ENCODE measurements around the gene BRCA2.
"Not testable (repeated sequence)": the region's sequence is repeated elsewhere in the genome, so short reads cannot be mapped to it uniquely, and the experiment has no call there.

Gene BRCA2

GRCh38 chr13:32314271-32315237 is 754 bp upstream of the BRCA2 start:
- FAIRE-seq = no peak

DNA sequence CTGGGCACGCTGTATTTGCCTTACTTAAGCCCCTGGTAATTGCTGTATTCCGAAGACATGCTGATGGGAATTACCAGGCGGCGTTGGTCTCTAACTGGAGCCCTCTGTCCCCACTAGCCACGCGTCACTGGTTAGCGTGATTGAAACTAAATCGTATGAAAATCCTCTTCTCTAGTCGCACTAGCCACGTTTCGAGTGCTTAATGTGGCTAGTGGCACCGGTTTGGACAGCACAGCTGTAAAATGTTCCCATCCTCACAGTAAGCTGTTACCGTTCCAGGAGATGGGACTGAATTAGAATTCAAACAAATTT is 676 bp downstream of the BRCA2 start:
- FAIRE-seq = no peak

GRCh38 chr13:32316501-32316900 is 1.2 kb downstream of the BRCA2 start:
- FAIRE-seq = no peak

- no peak for FAIRE-seq
Measured at GRCh38 chr13:32317716-32318465, 2.6 kb downstream of the BRCA2 start.

DNA sequence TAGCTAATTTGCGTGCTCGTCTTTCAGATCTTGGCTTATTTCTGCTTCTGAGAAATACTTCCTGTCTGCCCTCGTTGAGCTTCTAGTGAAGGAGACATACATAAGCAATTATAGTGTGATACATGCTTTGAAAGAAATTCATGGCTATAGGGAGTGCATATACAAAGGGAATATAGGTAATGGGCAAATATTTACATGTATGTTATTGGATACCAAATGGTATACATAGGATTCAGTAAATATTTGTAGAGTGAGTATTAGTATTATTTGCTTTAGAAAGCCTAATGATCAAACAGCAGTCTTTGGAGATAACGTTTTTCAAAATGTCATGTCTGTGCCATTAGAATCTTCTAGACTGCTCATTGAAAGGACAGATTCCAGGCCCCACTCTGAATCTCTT is 5.2 kb downstream of the BRCA2 start:
- no peak for FAIRE-seq

DNA sequence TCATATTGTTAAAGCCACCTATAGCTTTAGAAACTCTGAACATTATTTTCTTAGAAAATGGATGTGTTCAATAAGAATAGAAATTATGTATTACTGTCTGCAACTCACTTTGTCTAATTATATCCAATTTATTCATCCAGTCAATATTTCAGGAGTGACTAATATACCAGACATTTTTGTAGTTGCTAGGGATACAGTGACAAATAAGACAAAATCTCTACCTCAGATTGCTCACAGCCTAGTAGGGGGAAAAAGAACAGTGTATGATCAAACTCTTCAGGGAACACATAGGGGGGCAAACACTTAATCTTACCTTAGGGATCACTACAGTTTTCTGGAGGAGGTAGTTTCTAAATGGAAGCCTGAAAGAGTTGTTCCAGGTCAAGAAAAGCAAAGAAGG is 8.6 kb downstream of the BRCA2 start:
- no peak for FAIRE-seq

DNA sequence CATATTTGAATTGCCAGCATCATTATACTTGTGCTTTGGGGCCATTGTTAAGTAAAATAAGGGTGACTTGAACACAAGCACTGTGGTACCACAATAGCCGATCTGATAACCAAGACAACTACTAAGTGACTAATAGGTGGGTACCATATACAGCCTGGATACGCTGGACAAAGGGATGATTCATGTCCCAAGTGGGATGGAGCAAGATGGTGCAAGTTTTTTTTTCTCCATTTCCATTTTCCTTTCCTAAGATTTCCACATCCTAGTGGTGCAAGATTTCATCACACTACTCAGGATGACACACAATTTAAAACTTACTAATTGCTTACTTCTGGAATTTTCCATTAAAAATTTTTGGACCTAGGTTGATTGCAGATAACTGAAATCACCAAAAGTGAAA is 15.1 kb downstream of the BRCA2 start:
- no peak for FAIRE-seq

GRCh38 chr13:32334671-32335070 is 19.4 kb downstream of the BRCA2 start:
- no peak for FAIRE-seq

- no peak for FAIRE-seq
Measured at GRCh38 chr13:32340914-32341313, 25.6 kb downstream of the BRCA2 start.

DNA sequence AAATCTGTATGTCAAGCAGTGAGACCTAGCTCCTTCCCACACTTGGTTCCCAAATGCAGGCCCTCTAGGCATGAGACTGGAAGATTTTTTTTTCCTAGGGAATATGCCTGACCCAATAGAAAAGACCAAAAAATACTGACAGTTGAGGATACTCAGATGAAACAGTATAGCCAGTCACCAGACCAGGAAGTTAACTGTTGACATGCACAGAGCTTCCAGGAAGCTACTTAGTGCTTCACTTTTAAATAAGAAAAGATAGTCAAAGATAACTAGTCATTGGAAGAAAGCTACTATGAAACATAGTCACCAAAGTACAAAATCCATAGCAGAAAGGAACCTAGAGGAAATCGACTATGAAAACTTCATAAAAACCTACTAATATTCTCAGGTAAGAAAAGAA is 32.3 kb downstream of the BRCA2 start:
- FAIRE-seq = no peak

DNA sequence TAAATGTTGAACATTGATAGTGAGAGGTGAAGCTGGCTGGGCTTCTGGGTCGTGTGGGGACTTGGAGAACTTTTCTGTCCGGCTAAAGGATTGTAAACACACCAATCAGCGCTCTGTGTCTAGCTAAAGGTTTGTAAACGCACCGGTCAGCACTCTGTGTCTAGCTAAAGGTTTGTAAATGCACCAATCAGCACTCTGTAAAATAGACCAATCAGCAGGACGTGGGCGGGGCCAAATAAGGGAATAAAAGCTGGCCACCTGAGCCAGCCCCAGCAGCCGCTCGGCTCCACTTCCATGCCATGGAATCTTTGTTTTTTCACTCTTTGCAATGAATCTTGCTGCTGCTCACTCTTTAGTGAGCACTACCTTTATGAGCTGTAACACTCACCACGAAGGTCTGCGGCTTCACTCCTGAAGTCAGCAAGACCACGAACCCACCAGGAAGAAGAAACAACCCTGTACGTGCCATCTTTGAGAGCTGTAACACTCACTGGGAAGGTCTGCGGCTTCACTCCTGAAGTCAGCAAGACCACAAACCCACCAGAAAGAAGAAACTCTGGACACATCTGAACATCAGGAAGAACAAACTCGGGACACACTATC is 35.6 kb downstream of the BRCA2 start:
- not testable (repeated sequence) for FAIRE-seq

DNA sequence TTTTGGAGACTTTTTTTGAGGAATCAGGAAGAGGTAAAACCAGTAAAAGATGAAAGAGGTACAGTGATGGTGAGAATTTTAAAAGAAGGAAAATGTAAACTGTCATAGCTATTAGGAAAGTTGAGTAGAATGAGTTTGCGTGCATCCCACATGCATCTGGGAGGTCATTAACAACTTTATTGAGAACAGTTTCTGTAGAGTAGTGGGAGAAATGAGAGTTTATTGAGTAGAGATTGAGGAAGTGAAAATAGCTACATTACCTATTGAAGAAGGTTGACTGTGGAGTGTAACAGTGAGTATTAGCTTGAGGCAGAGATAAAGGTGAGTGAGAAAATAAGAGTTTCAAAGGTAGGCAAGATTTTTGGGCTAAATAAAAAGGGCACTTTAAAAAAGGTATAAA is 38.7 kb downstream of the BRCA2 start:
- FAIRE-seq = no peak

DNA sequence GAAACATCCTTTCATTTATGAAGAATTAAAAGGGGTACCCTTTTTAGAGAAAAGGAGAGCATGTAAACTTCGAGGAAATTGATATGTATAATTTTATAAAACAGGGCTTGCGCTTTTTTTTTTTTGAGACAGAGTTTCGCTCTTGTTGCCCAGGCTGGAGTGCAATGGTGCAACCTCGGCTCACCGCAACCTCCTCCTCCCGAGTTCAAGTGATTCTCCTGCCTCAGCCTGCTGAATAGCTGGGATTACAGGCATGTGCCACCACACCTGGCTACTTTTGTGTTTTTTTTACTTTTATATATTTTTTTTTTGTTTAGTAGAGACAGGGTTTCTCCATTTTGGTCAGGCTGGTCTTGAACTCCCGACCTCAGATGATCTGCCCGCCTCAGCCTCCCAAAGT is 40.6 kb downstream of the BRCA2 start:
- not testable (repeated sequence) for FAIRE-seq

DNA sequence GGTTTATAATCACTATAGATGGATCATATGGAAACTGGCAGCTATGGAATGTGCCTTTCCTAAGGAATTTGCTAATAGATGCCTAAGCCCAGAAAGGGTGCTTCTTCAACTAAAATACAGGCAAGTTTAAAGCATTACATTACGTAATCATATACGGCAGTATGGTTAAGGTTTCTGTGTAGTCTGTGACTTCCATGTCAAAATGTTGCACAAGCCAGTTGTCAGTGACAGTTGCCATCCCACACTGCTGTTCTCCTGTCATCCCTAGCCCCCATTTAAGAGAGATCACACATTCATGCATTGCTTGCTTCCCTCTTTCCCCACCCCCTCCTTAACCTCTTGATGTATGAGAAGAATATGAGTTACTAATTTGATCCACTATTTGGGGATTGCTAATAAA is 47.3 kb downstream of the BRCA2 start:
- FAIRE-seq = no peak

- no peak for FAIRE-seq
Measured at GRCh38 chr13:32370805-32371204, 55.5 kb downstream of the BRCA2 start.

DNA sequence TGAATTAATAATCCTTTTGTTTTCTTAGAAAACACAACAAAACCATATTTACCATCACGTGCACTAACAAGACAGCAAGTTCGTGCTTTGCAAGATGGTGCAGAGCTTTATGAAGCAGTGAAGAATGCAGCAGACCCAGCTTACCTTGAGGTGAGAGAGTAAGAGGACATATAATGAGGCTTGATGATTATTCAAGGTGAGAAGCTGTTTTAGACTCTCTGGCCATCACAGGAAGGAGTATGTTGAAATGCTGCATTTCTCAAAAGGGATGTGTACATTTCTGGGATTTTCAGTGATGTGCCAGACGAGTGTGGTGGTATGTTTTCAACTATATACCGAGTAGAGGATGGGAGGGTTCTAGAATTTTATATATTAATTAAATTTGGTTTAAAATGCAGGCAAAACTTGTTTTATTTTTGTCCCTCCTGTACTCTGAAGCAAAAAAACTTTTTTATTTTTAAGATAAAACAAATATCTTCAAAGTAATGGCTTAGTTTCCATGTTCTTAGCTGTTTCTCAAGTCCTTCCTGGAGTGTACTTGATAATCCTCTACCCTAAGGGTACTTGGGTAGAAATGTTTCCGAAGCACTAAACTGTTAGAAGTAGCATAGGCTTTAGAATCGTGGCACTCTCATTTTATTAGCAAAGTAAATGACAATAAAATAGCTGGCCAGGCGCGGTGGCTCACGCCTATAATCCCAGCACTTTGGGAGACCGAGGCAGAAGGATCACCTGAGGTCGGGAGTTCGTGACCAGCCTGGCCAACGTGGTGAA is 61.5 kb downstream of the BRCA2 start:
- FAIRE-seq = no peak

- no peak for FAIRE-seq
Measured at GRCh38 chr13:32378012-32378411, 62.7 kb downstream of the BRCA2 start.

- no peak for FAIRE-seq
Measured at GRCh38 chr13:32381539-32381938, 66.2 kb downstream of the BRCA2 start.

DNA sequence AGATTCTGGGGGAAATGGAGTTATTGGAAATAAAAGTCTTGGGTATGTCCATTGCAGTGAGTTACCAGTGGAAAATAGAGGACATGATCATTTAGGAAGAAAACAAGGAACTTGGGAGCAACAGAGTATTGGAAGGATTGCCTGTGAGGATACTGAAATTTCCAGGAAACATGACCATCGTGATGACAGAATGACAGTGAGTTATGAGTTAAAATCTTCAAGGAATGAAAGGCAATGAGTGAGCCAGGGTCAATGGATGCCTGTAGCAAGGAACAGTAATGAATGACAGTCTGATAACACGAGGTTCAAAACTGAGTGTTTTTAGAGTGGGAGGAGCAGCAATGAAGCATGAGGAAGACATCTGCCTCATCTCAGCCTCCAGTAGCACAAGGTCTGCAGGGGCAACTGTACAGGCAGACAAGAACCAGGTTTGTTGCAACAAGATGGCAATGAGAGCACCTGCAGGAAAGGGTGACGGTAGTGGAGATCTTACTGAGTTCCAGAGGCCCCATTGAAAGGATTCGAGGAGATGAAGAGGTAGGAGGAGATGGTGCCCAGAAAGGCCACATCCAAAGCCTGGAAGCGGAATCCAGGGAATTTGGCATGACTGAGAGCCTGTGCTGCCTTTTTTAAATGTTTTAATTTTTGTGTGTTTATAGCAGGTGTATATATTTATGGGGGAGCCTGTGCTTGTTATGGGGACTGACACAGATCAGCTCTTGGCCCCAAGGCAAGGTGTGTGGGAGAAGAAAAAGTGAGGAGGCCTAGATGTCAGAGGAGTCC is 68.7 kb downstream of the BRCA2 start:
- no peak for FAIRE-seq

DNA sequence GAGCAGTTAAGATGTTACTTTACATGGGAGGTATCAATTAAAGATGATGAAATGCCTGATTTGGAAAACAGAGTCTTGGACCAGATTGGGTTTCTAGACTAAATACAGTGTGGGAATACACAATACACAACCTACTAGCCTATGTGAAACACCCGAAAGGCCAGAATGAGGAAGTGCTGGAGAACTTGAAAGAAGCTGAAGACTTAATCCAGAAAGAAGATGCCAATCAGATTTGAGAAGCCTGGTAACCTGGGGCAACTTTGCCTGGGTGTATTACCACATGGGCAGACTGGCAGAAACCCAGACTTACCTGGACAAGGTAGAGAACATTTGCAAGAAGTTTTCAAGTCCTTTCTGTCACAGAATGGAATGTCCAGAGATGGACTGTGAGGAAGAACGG is 69.4 kb downstream of the BRCA2 start:
- FAIRE-seq = no peak

GRCh38 chr13:32385410-32385809 is 70.1 kb downstream of the BRCA2 start:
- FAIRE-seq = no peak

DNA sequence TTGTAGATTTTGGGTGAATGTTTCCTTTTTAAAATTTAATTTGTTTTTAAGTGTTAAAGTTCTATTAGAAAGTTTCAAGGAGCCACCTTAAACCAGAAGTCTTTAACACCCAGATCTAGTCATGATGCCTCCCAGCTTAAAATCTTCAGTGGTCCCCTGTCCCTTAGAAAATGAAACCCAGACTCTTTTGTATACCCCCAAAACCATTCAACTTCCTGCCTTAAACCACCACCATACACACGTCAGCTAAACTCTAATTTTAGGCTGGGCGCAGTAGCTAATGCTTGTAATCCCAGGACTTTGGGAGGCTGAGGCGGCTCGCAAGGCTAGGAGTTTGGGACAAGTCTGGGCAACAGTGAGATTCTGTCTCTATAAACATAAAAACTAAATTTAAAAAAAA is 74.7 kb downstream of the BRCA2 start:
- no peak for FAIRE-seq

Measured in colon (tissue), 2 donors.